ENCODE results near the gene STING1. TPM values are rescaled to one million over a fixed set of nuclear protein-coding genes. Genes with fewer than 3 reads are reported as not detected.

The STING1 gene
- polyA plus RNA-seq, 1 donor from 2014 or later = 0.12 TPM

- Histone ChIP-seq H3K9me2 (ENCODE audit: insufficient read depth, low read length) (no peaks in the 10 kb centered on the region), H3K27me3 (ENCODE audit: insufficient read depth, low read depth, low read length) (no peaks in the 10 kb centered on the region), H4K20me1 (ENCODE audit: insufficient read depth) (no peaks in the 10 kb centered on the region), H3K79me2 (replicated peaks; ENCODE audit: insufficient read depth, low read length) (peaks cover 3% of the 10 kb centered on the region), H2AFZ (ENCODE audit: low read depth, low read length) (peak within 1 kb of the TSS; percentile 96), H3K4me3 (ENCODE audit: low read length) (peak within 1 kb of the TSS; percentile 85), H3K9me3 (ENCODE audit: low read length) (no peaks in the 10 kb centered on the region), H3K9ac (ENCODE audit: low read length) (peak within 1 kb of the TSS; percentile 95), H3K4me2 (ENCODE audit: low read length) (peak within 1 kb of the TSS; percentile 98), H3K27ac (ENCODE audit: low read length) (peak within 1 kb of the TSS; percentile 89), H3K36me3 (ENCODE audit: insufficient read depth, low read length) (no peaks in the 10 kb centered on the region), H3F3A (ENCODE audit: insufficient read depth, low read length, poor library complexity, severe bottlenecking) (no peaks in the 10 kb centered on the region)
- peak; percentile 59 for TF ChIP-seq SMC3 (conservative IDR thresholded peaks at IDR 0.05; ENCODE audit: poor library complexity)
- TF ChIP-seq EP300 (conservative IDR thresholded peaks at IDR 0.05; ENCODE audit: poor library complexity, severe bottlenecking) = peak; percentile 62
- no peak for TF ChIP-seq TAF1 (IDR thresholded peaks at IDR 0.05; ENCODE audit: low read depth)
- TF ChIP-seq, protein P1, sequence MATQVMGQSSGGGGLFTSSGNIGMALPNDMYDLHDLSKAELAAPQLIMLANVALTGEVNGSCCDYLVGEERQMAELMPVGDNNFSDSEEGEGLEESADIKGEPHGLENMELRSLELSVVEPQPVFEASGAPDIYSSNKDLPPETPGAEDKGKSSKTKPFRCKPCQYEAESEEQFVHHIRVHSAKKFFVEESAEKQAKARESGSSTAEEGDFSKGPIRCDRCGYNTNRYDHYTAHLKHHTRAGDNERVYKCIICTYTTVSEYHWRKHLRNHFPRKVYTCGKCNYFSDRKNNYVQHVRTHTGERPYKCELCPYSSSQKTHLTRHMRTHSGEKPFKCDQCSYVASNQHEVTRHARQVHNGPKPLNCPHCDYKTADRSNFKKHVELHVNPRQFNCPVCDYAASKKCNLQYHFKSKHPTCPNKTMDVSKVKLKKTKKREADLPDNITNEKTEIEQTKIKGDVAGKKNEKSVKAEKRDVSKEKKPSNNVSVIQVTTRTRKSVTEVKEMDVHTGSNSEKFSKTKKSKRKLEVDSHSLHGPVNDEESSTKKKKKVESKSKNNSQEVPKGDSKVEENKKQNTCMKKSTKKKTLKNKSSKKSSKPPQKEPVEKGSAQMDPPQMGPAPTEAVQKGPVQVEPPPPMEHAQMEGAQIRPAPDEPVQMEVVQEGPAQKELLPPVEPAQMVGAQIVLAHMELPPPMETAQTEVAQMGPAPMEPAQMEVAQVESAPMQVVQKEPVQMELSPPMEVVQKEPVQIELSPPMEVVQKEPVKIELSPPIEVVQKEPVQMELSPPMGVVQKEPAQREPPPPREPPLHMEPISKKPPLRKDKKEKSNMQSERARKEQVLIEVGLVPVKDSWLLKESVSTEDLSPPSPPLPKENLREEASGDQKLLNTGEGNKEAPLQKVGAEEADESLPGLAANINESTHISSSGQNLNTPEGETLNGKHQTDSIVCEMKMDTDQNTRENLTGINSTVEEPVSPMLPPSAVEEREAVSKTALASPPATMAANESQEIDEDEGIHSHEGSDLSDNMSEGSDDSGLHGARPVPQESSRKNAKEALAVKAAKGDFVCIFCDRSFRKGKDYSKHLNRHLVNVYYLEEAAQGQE (IDR thresholded peaks at IDR 0.05; ENCODE audit: borderline replicate concordance) = peak; percentile 69
- no peak for TF ChIP-seq EZH2 (IDR thresholded peaks at IDR 0.05; ENCODE audit: borderline replicate concordance, insufficient read depth, low read length, poor library complexity, severe bottlenecking)
- TF ChIP-seq POLR2AphosphoS5 (IDR thresholded peaks at IDR 0.05) = peak; percentile 86
- peak; percentile 75 for TF ChIP-seq MXI1 (conservative IDR thresholded peaks at IDR 0.05; ENCODE audit: poor library complexity, severe bottlenecking)
- peak; percentile 25 for TF ChIP-seq CTCF (IDR thresholded peaks at IDR 0.05; ENCODE audit: poor library complexity, severe bottlenecking)
- TF ChIP-seq RAD21 (conservative IDR thresholded peaks at IDR 0.05) = peak; percentile 48
Observed at GRCh38 chr5:139439013-139439903, 43.3 kb downstream of the STING1 start, which contains the start of gene DNAJC18. DNAJC18 (minus strand) TSS chr5:139439525; CDS start chr5:139439445, 80 bp downstream.

DNA sequence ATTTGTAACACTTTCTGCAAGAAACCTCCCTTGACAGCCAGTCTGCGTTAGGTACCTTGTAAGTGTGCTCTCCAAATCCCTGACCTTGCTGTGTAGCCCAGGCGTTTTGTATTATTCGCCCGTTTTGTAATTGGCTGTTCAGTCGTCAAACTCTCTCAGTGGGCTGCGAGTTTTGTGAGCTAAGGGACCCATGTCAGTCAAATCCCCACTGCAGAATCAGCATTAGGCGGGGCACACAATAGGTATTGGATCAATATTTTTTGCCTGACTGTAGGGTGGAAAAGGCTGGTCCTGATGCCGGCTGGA is 43.9 kb downstream of the STING1 start:
- Histone ChIP-seq H3K9me3 (ENCODE audit: low read length) (no peaks in the 10 kb centered on the region), H3K9ac (ENCODE audit: low read length) (peak overlapping the region; percentile 95), H3K4me2 (ENCODE audit: low read length) (peak overlapping the region; percentile 98), H3K9me2 (ENCODE audit: insufficient read depth, low read length) (no peaks in the 10 kb centered on the region), H3K79me2 (replicated peaks; ENCODE audit: insufficient read depth, low read length) (peaks cover 3% of the 10 kb centered on the region), H3K27me3 (ENCODE audit: insufficient read depth, low read depth, low read length) (no peaks in the 10 kb centered on the region), H3K36me3 (ENCODE audit: insufficient read depth, low read length) (no peaks in the 10 kb centered on the region), H4K20me1 (ENCODE audit: insufficient read depth) (no peaks in the 10 kb centered on the region), H2AFZ (ENCODE audit: low read depth, low read length) (peak overlapping the region; percentile 83), H3F3A (ENCODE audit: insufficient read depth, low read length, poor library complexity, severe bottlenecking) (no peaks in the 10 kb centered on the region), H3K4me3 (ENCODE audit: low read length) (peak overlapping the region; percentile 85), H3K27ac (ENCODE audit: low read length) (peak overlapping the region; percentile 89)
- TF ChIP-seq MXI1 (conservative IDR thresholded peaks at IDR 0.05; ENCODE audit: poor library complexity, severe bottlenecking) (no peak), EP300 (conservative IDR thresholded peaks at IDR 0.05; ENCODE audit: poor library complexity, severe bottlenecking) (no peak), EZH2 (IDR thresholded peaks at IDR 0.05; ENCODE audit: borderline replicate concordance, insufficient read depth, low read length, poor library complexity, severe bottlenecking) (no peak), CTCF (IDR thresholded peaks at IDR 0.05; ENCODE audit: poor library complexity, severe bottlenecking) (no peak), POLR2AphosphoS5 (IDR thresholded peaks at IDR 0.05) (no peak), RAD21 (conservative IDR thresholded peaks at IDR 0.05) (no peak)
- TF ChIP-seq, protein P1 (IDR thresholded peaks at IDR 0.05; ENCODE audit: borderline replicate concordance) = no peak
